Forelimb muscle (tissue), 1 donor: ENCODE results near the gene ACER3. TPM values are rescaled to one million over a fixed set of nuclear protein-coding genes. Genes with fewer than 3 reads are reported as not detected.
"Not testable (repeated sequence)": the region's sequence is repeated elsewhere in the genome, so short reads cannot be mapped to it uniquely, and the experiment has no call there.

Experiments
- DNase-seq: peaks from one replicate; pipeline ENCODE4 v3.0.0-alpha.2; 2013; ENCODE audit warnings: low read depth
- polyA plus RNA-seq: library from polyadenylated mRNA; unstranded; fragments of 120-200 nt; gene quantifications from one replicate; pipeline ENCODE4 v1.2.1, GENCODE V29; 2013; ENCODE audit not compliant: insufficient read length

The ACER3 gene
- polyA plus RNA-seq, result 5.5 TPM

GRCh38 chr11:76860539-76861475 lies at the start of gene ACER3:
Gene ACER3 (plus strand): TSS chr11:76860918. CDS start chr11:76860977, 59 bp downstream.
- DNase-seq, result peak; percentile 52

GRCh38 chr11:76811259-76811658 lies 49.5 kb upstream of the ACER3 start:
- DNase-seq, result no peak

GRCh38 chr11:76814414-76814813 lies 46.3 kb upstream of the ACER3 start:
- DNase-seq, result no peak

GRCh38 chr11:76815678-76816077 lies 45.0 kb upstream of the ACER3 start:
- not testable (repeated sequence) for DNase-seq

- DNase-seq, result no peak
Measured at GRCh38 chr11:76820184-76820566, 40.5 kb upstream of the ACER3 start.

GRCh38 chr11:76821396-76821795 lies 39.3 kb upstream of the ACER3 start:
- DNase-seq, result not testable (repeated sequence)

- no peak for DNase-seq
Measured at GRCh38 chr11:76822406-76822805, 38.3 kb upstream of the ACER3 start.

GRCh38 chr11:76823481-76824028 lies 37.2 kb upstream of the ACER3 start:
- DNase-seq, result no peak

GRCh38 chr11:76824083-76824939 lies 36.4 kb upstream of the ACER3 start:
- DNase-seq, result no peak

GRCh38 chr11:76824980-76825725 lies 35.6 kb upstream of the ACER3 start:
- no peak for DNase-seq

- DNase-seq, result no peak
Measured at GRCh38 chr11:76825726-76826396, 34.9 kb upstream of the ACER3 start.

- not testable (repeated sequence) for DNase-seq
Measured at GRCh38 chr11:76826508-76826907, 34.2 kb upstream of the ACER3 start.

- DNase-seq, result not testable (repeated sequence)
Measured at GRCh38 chr11:76827005-76827404, 33.7 kb upstream of the ACER3 start.

- no peak for DNase-seq
Measured at GRCh38 chr11:76830639-76831327, 29.9 kb upstream of the ACER3 start.

- DNase-seq, result no peak
Measured at GRCh38 chr11:76831686-76832310, 28.9 kb upstream of the ACER3 start.

- DNase-seq, result no peak
Measured at GRCh38 chr11:76832361-76832760, 28.4 kb upstream of the ACER3 start.

GRCh38 chr11:76834151-76834550 lies 26.6 kb upstream of the ACER3 start:
- DNase-seq, result no peak

GRCh38 chr11:76835036-76835435 lies 25.7 kb upstream of the ACER3 start:
- no peak for DNase-seq

GRCh38 chr11:76835928-76836612 lies 24.6 kb upstream of the ACER3 start:
- no peak for DNase-seq
